ENCODE results near the gene NQO2.
"Not testable (repeated sequence)": the region's sequence is repeated elsewhere in the genome, so short reads cannot be mapped to it uniquely, and the experiment has no call there.

The NQO2 gene

DNA sequence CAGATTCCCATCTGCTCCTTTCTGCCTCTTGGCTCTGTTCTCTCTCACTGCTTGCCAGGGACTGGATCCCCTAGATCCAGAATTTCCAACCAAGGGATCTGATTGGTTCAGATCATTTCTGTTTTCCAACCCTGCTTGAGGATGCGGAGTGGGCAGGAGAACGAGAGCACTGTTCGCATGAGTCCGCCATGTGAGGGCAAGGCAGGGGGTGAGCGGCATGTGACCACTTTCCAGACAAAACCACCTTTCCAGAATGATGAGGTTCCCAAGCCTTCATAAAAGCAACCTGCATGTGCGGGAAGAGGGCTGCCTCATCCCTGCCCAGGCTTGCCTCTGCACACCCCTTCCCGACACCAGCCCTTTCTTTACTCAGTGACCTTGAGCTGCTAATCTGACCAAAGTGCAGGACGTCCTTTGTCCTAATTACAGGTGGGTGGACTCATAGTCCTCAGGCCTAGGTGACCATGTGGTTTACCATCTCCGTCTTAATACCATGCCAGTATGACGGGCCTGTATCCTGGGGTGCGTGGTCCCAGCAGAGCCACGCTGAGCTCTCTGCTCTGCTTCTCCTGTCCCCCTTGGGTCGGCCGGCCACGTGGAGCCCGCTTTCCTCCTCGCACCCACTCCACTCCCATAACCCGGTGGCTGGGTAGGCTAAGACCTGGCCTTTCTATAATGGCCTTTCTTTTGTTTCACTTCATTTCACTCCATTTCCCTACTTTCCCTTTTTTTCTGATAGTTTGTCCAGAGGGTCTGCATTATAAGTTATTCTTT is 14.4 kb downstream of the NQO2 start:
- no peak for DNase-seq (ENCODE audit: low read depth)

DNA sequence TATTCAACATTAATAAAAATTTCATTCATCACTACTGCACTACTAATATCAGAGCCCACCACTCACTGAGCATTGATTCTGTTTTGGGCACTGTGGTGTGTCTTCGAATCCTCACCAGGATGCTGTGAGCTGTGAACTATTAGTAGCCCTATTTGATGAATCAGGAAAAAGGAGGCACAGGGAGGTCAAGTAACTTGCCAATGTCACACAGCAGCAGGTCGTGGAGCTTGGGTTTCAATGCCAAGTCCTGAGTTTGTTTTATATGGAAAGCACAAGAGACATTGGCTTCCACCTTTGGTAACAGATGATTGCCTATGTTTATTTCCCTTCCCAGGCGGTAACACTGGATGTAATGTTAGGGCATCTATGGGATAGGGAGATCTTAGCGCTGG is 15.0 kb downstream of the NQO2 start:
- no peak for DNase-seq (ENCODE audit: low read depth)

DNA sequence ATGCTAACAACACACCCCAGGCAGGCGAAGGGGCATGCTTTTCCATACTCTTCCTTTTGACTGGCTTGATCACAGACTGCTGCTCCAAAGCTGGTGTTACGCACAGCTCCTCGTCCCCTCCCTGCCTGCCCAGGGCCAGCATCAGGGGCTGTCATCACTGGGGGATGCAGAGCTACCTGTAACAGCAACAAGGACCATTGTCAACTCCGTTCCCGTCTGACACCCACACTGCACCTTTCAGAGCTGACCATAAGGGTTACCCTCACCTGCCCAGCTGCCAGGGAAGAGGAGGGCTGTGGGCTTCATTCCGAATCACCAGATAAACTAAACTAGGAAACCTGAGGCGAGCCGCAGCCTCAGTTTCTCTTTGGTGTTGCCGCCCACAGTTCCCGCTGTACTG is 15.4 kb downstream of the NQO2 start:
- DNase-seq (ENCODE audit: low read depth): no peak

GRCh38 chr6:3016473-3017280 is 17.0 kb downstream of the NQO2 start:
- no peak for DNase-seq (ENCODE audit: low read depth)

GRCh38 chr6:3017304-3017703 is 17.6 kb downstream of the NQO2 start:
- no peak for DNase-seq (ENCODE audit: low read depth)

GRCh38 chr6:3019065-3019464 is 19.4 kb downstream of the NQO2 start:
- DNase-seq (ENCODE audit: low read depth): no peak

DNA sequence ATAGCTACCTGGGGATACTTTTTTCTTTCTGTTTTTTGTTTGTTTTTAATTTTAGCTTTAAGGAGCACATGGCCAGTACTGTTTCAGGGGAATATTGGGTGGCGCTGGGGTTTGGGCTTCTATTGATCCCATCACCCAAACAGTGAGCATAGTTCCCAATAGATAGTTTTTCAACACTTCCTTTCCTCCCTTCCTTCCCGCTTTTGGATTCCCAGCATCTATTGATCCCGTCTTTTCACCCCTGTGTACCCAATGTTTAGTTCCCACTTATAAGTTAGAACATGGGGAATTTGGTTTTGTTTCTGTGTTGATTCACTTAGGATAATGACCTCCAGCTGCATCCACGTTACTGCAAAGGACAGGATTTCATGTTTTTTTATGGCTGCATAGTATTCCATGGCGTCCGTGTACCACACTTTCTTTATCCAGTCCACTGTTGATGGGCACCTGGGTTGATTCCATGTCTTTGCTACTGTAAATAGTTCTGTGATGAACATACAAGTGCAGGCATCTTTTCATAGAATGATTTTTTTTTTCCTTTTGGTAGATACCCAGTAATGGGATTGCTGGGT is 20.1 kb downstream of the NQO2 start:
- DNase-seq (ENCODE audit: low read depth): no peak

GRCh38 chr6:3020976-3021598 is 21.4 kb downstream of the NQO2 start:
- DNase-seq (ENCODE audit: low read depth): not testable (repeated sequence)

- DNase-seq (ENCODE audit: low read depth): no peak
These were observed 23.3 kb downstream of the NQO2 start for GRCh38 chr6:3022765-3023662.

GRCh38 chr6:3023663-3024483 is 24.2 kb downstream of the NQO2 start:
- peak; percentile 91 for DNase-seq (ENCODE audit: low read depth)

DNA sequence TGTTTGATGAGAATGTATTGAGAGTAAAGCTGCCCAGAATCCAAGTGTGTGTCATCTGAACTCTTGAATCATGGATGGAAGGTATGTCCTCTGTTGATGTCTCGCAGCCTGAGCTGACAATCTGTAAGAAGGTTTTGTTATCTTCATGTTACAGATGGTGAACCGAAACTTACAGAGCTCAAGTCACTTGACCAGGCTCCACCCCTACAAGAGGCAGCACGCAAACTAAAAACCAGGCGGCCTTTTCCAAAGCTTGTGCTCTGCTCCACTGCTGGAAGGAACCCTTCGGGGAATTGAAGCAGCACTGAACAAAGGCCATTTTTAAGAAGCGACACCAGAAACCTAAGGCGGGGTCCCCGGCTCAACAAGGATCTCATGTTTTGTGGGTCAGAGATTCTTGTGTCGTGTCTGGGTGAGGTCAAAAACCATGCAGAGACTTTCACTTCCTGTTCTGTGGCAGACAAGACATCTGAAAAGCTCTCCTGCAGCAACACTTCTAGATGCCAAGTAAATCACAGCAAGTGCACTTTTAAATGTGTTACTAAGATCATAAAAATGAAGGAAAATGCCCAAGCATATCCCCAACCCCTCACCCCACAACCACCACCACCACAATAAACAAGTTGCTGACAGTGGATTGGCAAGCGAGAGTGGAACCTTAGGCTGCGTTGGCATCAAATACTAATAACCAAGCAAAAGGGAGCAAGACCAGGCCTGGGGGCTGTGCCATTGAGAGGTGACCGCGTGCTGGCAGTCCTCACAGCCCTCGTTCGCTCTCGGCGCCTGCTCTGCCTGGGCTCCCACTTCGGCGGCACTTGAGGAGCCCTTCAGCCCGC is 27.3 kb downstream of the NQO2 start:
- DNase-seq (ENCODE audit: low read depth): no peak

GRCh38 chr6:3028156-3028555 is 28.5 kb downstream of the NQO2 start:
- DNase-seq (ENCODE audit: low read depth): not testable (repeated sequence)

DNA sequence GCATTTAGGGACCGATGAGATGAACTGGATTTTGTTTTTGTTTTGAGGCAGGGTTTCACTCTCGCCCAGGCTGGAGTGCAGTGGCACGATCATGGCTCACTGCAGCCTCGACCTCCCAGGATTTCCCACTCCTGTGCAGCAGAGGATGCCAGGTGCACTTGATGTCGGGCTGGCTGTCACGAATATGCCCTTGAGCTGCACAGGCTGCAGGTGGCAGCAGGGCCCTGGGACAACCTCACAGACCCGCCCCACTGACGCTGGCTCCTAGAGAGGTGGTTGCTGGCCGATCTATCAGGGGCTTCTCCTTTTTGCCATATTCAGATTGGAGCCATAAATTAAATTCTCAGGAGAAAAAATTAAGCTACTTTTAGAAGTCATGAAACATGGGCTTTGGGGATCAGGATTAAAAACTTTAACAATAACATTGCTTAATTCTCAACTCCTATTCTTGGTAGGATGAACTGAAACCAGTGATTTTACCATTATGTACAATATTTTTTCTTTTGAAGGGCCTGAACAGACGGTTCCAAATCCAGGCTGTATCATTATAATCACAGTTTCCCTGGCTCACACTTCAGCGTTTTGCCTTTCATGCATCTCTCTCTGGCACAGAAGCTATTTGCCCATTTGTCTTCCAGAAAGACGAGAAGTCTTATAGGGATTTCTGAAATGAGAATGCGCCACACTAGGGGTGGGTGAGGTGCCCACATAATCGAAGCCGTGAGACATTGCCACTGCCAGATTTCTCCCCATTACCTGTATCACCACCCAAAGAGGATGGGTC is 32.4 kb downstream of the NQO2 start:
- no peak for DNase-seq (ENCODE audit: low read depth)

- DNase-seq (ENCODE audit: low read depth): no peak
These were observed 33.3 kb downstream of the NQO2 start for GRCh38 chr6:3032986-3033385.

DNA sequence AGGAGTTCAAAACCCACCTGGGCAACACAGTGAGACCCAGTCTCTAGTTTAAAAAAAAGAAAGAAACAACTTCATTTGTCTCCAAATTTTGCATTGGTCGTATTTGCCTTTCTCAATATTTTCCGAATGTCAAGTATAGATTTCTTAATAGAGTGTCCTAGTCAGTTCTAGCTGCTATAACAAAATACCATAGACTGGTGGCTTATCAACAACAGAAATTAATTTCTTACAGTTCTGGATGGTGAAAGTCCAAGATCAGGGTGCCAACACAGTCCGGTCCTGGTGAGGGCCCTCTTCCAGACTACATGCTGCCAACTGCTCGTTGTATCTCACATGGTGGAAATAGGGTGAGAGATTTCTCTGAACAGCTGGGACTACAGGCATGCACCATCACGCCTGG is 34.0 kb downstream of the NQO2 start:
- DNase-seq (ENCODE audit: low read depth): no peak

DNA sequence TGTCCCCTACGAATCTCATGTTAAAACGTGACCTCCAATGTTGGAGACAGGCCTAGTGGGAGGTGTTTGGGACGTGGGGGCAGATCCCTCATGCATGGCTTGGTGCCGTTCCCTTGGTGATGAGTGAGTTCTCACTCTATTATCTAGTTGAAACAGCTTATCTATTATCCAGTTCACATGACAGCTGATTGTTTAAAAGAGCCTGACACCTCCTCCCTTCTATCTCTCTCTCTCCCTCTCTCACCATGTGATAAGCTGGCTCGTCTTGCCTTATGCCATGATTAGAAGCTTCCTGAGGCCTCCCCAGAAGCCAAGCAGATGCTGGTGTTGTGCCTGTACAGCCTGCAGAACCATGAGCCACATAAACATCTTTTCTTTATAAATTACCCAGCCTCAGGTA is 35.7 kb downstream of the NQO2 start:
- DNase-seq (ENCODE audit: low read depth): no peak

DNA sequence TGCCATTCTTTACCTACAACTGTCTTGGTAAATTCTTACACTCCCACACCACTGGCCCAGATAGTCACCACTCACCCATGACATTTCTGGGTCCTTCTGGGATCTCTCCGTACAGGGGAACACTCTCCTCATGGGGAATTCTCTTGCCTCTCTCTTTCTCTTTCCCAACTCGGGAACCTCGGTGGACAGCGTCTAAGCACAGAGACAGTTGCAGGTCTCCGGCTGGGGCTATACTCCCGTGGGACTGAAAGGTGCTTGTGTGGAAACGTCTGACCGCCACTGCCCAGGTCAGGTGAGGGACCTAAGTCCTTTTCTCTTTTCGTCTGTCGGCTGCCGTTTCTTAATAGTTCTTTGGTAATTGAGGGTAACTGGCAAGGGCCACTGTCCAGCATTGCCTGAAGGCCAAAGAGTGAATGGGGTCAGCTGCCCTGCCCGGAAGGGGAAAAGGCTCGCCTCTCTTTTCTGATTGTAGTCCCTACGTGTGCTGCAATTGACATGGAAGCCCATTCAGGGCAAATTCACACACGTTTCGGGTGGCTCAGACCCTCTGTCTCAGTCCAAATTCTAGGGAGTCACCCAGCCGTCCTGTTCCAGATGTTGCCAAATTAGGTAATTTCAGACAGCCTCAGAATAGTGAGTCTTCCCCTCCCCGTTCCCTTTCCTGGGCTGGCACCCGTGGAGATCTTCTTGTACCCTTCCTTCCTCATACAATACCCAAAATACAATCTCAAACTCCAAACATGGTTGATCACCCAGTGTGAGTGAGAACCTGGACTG is 37.4 kb downstream of the NQO2 start:
- DNase-seq (ENCODE audit: low read depth): no peak
